HepG2 (cell line): ENCODE results near the gene ELK1. TPM values are rescaled to one million over a fixed set of nuclear protein-coding genes. Genes with fewer than 3 reads are reported as not detected.

ENCODE experiments used
- ATAC-seq: fragments of 200-7000 bp; cut with Tn5 transposase; 3 replicates; pipeline ENCODE4 v1.9.1; 2020; ENCODE audit warnings: mild to moderate bottlenecking, moderate library complexity
- BruUV-seq: library from RNA; stranded (reverse); fragments of 400-500 nt; replicated peaks from 2 replicates; lab custom pipeline; 2021; lab: Mats Ljungman, UMichigan
- CTCF ChIA-PET: fragments of 300-600 bp; formaldehyde crosslinking; extraction: SDS; loops from one replicate; lab custom pipeline; 2021; ENCODE audit warnings: low total read pairs, inconsistent platforms, low intra/inter-chr PET ratio; lab: Yijun Ruan, JAX
- POLR2A ChIA-PET: fragments of 350-600 bp; sonication (Branson Sonifier 250); formaldehyde crosslinking; loops from one replicate; lab custom pipeline; 2020; ENCODE audit warnings: antibody characterized with exemption, inconsistent platforms; lab: Yijun Ruan, JAX
- DNase-seq: peaks from one replicate; pipeline ENCODE4 v3.0.0-alpha.2; 2015; ENCODE audit warnings: low spot score
- FAIRE-seq: peaks from 3 replicates; lab custom pipeline; 2011; peaks lifted over from hg19 to GRCh38; lab: Jason Lieb, UNC
- H2AFZ ChIP-seq: one replicate; pipeline ENCODE4 v1.6.1; 2011; ENCODE audit warnings: low read length, inconsistent platforms
- H3K27ac ChIP-seq: fragments of 300-600 bp; 3 replicates; pipeline ENCODE4 v1.8.0; 2011; ENCODE audit warnings: mixed run types, mild to moderate bottlenecking, mixed read lengths, low read length, inconsistent platforms; ENCODE audit not compliant: insufficient read depth; ENCODE audit errors: extremely low read length
- H3K27me3 ChIP-seq, 2 experiments: fragments of 200-600 bp in 1 of 2; 2 replicates in 1 of 2; 3 replicates in 1 of 2; pipeline versions ENCODE4 v1.6.0 to v1.8.0; 2011; ENCODE audit warnings: low read length in 2 of 2, mild to moderate bottlenecking in 2 of 2, moderate library complexity in 2 of 2, inconsistent platforms in 1 of 2; ENCODE audit not compliant: insufficient read depth in 2 of 2, control insufficient read depth in 1 of 2
- H3K36me3 ChIP-seq, 2 experiments: fragments of 200-600 bp in 1 of 2; replicated peaks in 1 of 2; 2 replicates in 1 of 2; 3 replicates in 1 of 2; pipeline versions ENCODE4 v1.5.1 to v1.8.0; 2011; ENCODE audit warnings: low read length in 2 of 2, inconsistent platforms in 1 of 2; ENCODE audit not compliant: insufficient read depth in 2 of 2, control insufficient read depth in 1 of 2
- H3K4me1 ChIP-seq: 2 replicates; pipeline ENCODE4 v1.5.1; 2012; ENCODE audit warnings: low read length, inconsistent platforms; ENCODE audit not compliant: insufficient read depth
- H3K4me2 ChIP-seq: 2 replicates; pipeline ENCODE4 v1.6.0; 2011; ENCODE audit warnings: low read depth, low read length, inconsistent platforms
- H3K4me3 ChIP-seq, 3 experiments: fragments of 200-600 bp in 1 of 3; sonication (generic), shearing (Covaris generic) in 1 of 3; replicated peaks in 1 of 3; 2 replicates each; pipeline ENCODE4 v1.5.1; 2011 to 2016; ENCODE audit warnings: low read length in 3 of 3, inconsistent platforms in 2 of 3, low read depth in 2 of 3, mild to moderate bottlenecking in 2 of 3, control low read depth in 1 of 3, mixed read lengths in 1 of 3; ENCODE audit not compliant: insufficient read depth in 1 of 3
- H3K79me2 ChIP-seq: one replicate; pipeline ENCODE4 v1.6.1; 2011; ENCODE audit warnings: low read length, inconsistent platforms; ENCODE audit not compliant: insufficient read depth
- H3K9ac ChIP-seq: 2 replicates; pipeline ENCODE4 v1.6.0; 2011; ENCODE audit warnings: mild to moderate bottlenecking, low read depth, low read length, inconsistent platforms; ENCODE audit not compliant: insufficient read depth
- H3K9me3 ChIP-seq: 2 replicates; pipeline ENCODE4 v1.5.1; 2012; ENCODE audit warnings: mild to moderate bottlenecking, low read length
- H4K20me1 ChIP-seq: 2 replicates; pipeline ENCODE4 v1.6.0; 2011; ENCODE audit warnings: inconsistent platforms, mild to moderate bottlenecking, low read length, moderate library complexity; ENCODE audit not compliant: insufficient read depth
- FOXA3 ChIP-seq: IDR thresholded peaks from 2 replicates; pipeline ENCODE4 v1.6.1; 2016; ENCODE audit warnings: missing genetic modification reagents, missing compliant biosample characterization
- ISL2 ChIP-seq: sonication (generic); formaldehyde crosslinking; IDR thresholded peaks from 2 replicates; pipeline ENCODE4 v1.5.0; 2020; ENCODE audit warnings: missing genetic modification reagents
- MIER2 ChIP-seq: IDR thresholded peaks from 2 replicates; pipeline ENCODE4 v1.6.1; 2016; ENCODE audit warnings: missing biosample characterization, missing genetic modification reagents
- NFE2L2 ChIP-seq: fragments of 150-350 bp; IDR thresholded peaks from 2 replicates; pipeline ENCODE4 v1.6.1; 2014; ENCODE audit warnings: low read length
- ZFP37 ChIP-seq: sonication (generic); formaldehyde crosslinking; IDR thresholded peaks from 2 replicates; pipeline ENCODE4 v1.4.0; 2020; ENCODE audit warnings: missing genetic modification reagents, borderline replicate concordance
- ZSCAN12 ChIP-seq: sonication (generic); formaldehyde crosslinking; IDR thresholded peaks from 2 replicates; pipeline ENCODE4 v1.9.0; 2021; ENCODE audit warnings: mild to moderate bottlenecking, missing genetic modification reagents
- WGBS: methylation state at CpG from one replicate; pipeline ENCODE4 v1.1.6; 2017; ENCODE audit warnings: low lambda C conversion rate; 5-methylcytosine and 5-hydroxymethylcytosine counted together
- in situ Hi-C: cut with HindIII; loops from 2 replicates; pipeline ENCODE4 v1.10.0; 2017; ENCODE audit warnings: low pct_unique_long_range_greater_than_20kb; ENCODE audit not compliant: extremely low pct_ligation_motif_present
- intact Hi-C: fragments of 100-400 bp; cut with micrococcal nuclease; formaldehyde crosslinking; loops from one replicate; pipeline ENCODE4 v1.10.0; 2022; ENCODE audit not compliant: unreplicated experiment
- polyA plus RNA-seq, 8 experiments: library from polyadenylated mRNA; depleted of rRNA in 3 of 8; stranded (reverse) in 7 of 8; unstranded in 1 of 8; fragments of >200 nt; fragmentation: Illumina TruSeq in 4 of 8; extraction: Trizol in 4 of 8; gene quantifications; 2 replicates each; pipeline versions ENCODE4 v1.2.1 to v1.2.3, GENCODE V29; 2011 to 2016; ENCODE audit warnings: low read depth in 4 of 8, missing spikeins in 1 of 8, mixed read lengths in 1 of 8; ENCODE audit not compliant: insufficient read depth in 1 of 8
- total RNA-seq, 5 experiments: library from RNA; depleted of rRNA; stranded (reverse); fragments of >200 nt; fragmentation: Illumina TruSeq; extraction: Trizol; gene quantifications; 2 replicates each; pipeline ENCODE4 v1.2.3, GENCODE V29; 2016; ENCODE audit warnings: low read depth in 1 of 5
- TF ChIP-seq, protein P1 (sequence below), 2 experiments: fragments of 450-650 bp in 1 of 2; sonication (generic) in 1 of 2; formaldehyde crosslinking in 1 of 2; IDR thresholded peaks; 2 replicates each; pipeline versions ENCODE4 v1.6.1 to v1.8.0; 2016 to 2022; ENCODE audit warnings: antibody characterized with exemption in 1 of 2, mild to moderate bottlenecking in 1 of 2, missing genetic modification reagents in 1 of 2
- TF ChIP-seq, protein P2 (sequence below): sonication (generic); formaldehyde crosslinking; IDR thresholded peaks from 2 replicates; pipeline ENCODE4 v1.9.0; 2022; ENCODE audit warnings: missing genetic modification reagents, mild to moderate bottlenecking, borderline replicate concordance
- TF ChIP-seq, protein P3 (sequence below): IDR thresholded peaks from 2 replicates; pipeline ENCODE4 v1.6.1; 2016; ENCODE audit warnings: low read depth, borderline replicate concordance

Gene ELK1
- total and polyA plus RNA-seq, 2 of the 13 experiments (the other 11 are each of a cell fraction or from before 2014, with no cell fraction given): 4.3 to 7.2 TPM

DNA sequence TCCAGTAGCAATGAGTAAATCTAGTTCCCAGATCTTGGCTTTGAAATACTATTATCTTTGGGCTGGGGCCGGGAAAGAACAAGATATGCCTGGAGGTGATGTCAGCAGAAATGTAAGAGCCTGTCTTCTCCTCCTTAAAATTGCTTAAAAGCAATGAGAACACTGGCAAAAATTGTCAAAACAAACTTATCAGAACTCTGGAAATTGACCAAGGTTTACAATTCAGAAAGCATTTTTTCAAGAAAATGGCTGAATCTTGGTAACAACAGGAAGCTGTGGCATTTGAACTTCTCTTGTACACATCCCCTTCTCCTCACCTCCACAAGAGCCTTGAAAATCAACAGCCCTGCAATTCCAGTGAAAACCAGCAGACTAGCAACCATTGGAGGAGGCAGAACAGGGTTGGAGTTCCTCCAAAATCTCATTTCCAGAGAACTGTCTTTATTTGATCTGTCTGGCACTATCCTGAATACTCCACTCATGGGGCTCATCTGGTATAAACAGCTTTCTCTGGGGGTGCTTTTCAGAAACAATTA is 54.6 kb downstream of the ELK1 start:
- ATAC-seq: no peak
- no TSS peak for BruUV-seq

More for the DNA sequence above, 54.6 kb downstream of the ELK1 start:
- TF ChIP-seq, protein P1, sequence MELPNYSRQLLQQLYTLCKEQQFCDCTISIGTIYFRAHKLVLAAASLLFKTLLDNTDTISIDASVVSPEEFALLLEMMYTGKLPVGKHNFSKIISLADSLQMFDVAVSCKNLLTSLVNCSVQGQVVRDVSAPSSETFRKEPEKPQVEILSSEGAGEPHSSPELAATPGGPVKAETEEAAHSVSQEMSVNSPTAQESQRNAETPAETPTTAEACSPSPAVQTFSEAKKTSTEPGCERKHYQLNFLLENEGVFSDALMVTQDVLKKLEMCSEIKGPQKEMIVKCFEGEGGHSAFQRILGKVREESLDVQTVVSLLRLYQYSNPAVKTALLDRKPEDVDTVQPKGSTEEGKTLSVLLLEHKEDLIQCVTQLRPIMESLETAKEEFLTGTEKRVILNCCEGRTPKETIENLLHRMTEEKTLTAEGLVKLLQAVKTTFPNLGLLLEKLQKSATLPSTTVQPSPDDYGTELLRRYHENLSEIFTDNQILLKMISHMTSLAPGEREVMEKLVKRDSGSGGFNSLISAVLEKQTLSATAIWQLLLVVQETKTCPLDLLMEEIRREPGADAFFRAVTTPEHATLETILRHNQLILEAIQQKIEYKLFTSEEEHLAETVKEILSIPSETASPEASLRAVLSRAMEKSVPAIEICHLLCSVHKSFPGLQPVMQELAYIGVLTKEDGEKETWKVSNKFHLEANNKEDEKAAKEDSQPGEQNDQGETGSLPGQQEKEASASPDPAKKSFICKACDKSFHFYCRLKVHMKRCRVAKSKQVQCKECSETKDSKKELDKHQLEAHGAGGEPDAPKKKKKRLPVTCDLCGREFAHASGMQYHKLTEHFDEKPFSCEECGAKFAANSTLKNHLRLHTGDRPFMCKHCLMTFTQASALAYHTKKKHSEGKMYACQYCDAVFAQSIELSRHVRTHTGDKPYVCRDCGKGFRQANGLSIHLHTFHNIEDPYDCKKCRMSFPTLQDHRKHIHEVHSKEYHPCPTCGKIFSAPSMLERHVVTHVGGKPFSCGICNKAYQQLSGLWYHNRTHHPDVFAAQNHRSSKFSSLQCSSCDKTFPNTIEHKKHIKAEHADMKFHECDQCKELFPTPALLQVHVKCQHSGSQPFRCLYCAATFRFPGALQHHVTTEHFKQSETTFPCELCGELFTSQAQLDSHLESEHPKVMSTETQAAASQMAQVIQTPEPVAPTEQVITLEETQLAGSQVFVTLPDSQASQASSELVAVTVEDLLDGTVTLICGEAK (IDR thresholded peaks at IDR 0.05): no peak
- TF ChIP-seq, protein P1 (CRISPR knock-in tag; IDR thresholded peaks at IDR 0.05): no peak
- no peak for TF ChIP-seq FOXA3 (CRISPR knock-in tag)
- no peak for TF ChIP-seq ZFP37 (CRISPR knock-in tag)
- TF ChIP-seq, protein P2, sequence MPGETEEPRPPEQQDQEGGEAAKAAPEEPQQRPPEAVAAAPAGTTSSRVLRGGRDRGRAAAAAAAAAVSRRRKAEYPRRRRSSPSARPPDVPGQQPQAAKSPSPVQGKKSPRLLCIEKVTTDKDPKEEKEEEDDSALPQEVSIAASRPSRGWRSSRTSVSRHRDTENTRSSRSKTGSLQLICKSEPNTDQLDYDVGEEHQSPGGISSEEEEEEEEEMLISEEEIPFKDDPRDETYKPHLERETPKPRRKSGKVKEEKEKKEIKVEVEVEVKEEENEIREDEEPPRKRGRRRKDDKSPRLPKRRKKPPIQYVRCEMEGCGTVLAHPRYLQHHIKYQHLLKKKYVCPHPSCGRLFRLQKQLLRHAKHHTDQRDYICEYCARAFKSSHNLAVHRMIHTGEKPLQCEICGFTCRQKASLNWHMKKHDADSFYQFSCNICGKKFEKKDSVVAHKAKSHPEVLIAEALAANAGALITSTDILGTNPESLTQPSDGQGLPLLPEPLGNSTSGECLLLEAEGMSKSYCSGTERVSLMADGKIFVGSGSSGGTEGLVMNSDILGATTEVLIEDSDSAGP (CRISPR knock-in tag): no peak
- TF ChIP-seq MIER2 (CRISPR knock-in tag): no peak
- no peak for TF ChIP-seq ISL2 (CRISPR knock-in tag)
- TF ChIP-seq, protein P3, sequence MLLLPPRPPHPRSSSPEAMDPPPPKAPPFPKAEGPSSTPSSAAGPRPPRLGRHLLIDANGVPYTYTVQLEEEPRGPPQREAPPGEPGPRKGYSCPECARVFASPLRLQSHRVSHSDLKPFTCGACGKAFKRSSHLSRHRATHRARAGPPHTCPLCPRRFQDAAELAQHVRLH (CRISPR knock-in tag): no peak
- TF ChIP-seq ZSCAN12 (CRISPR knock-in tag): no peak
- TF ChIP-seq NFE2L2: no peak
- CTCF ChIA-PET: no interaction called here
- POLR2A ChIA-PET: no interaction called here
- H4K20me1 ChIP-seq: no peaks in the 10 kb centered on the region
- 8% methylated on average over 1 of the region's 1 CpG for WGBS
- H3K27me3 ChIP-seq: no peaks in the 10 kb centered on the region; a peak in 1 of 5 replicates
- no peak overlapping the region for H2AFZ ChIP-seq
- in situ Hi-C loops: no loop called here
- H3K9me3 ChIP-seq: no peaks in the 10 kb centered on the region
- H3K4me3 ChIP-seq: no peak overlapping the region
- DNase-seq (no peak), FAIRE-seq (no peak)
- H3K36me3 ChIP-seq: no peaks in the 10 kb centered on the region
- no peak overlapping the region for H3K9ac ChIP-seq
- H3K27ac ChIP-seq: no peak overlapping the region
- no peak overlapping the region for H3K4me2 ChIP-seq
- no peaks in the 10 kb centered on the region for H3K4me1 ChIP-seq
- H3K79me2 ChIP-seq: no peaks in the 10 kb centered on the region
- intact Hi-C loops: no loop called here
